ENCODE measurements around the gene SMARCC2.

SMARCC2 gene

DNA sequence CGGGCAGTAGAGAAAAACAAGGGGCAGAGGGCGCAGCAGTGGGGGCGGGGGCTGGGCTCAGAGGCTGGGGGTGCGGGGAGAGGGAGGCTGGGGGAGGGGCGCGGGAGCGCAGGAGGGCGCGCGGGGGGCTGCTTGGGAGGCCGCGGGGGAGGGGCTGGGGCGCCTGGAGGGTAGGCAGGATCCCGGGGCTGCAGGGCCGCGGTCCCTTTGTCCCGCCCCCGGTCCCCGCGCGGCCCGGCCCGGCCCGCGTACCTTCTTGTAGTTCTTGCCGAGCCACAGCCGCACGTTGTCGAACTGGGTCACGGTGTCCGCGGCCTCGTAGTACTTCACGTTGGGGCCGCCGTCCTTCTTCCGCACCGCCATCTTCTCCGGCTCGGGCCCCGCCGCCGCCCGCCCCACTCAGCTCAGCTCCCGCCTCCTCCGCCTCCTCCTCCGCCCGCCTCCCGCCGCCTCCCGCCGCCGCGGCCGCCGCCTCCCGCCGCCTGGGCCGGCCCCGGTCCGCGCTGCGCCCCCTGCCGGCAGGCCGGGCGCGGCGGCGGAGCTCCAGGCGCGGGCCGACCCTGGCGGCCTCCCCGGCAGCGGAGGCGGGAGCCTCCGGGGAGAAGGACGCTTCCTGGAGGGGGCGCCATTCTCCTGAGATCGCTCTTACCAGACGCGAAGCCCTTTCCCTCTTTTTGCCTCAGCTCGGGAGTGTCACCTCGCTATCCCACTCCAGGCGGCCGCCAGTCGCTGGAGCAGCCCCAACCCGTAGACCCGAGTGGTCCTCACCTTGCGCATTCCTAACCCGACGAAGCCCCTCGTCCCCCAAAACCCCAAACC lies at the start of gene SMARCC2 (continued):
- TF ChIP-seq ZFP3 (tag by site-specific recombination; IDR thresholded peaks at IDR 0.05; ENCODE audit: low read depth) (no peak), ZNF654 (tag by site-specific recombination; IDR thresholded peaks at IDR 0.05; ENCODE audit: low read depth) (peak; percentile 40), ZFP69B (tag by site-specific recombination; IDR thresholded peaks at IDR 0.05) (no peak), ZNF791 (tag by site-specific recombination; IDR thresholded peaks at IDR 0.05) (no peak), TRIM28 (IDR thresholded peaks at IDR 0.05; ENCODE audit: borderline replicate concordance, low read length) (no peak), ZNF785 (tag by site-specific recombination; IDR thresholded peaks at IDR 0.05) (no peak), SP3 (tag by site-specific recombination; IDR thresholded peaks at IDR 0.05) (peak; percentile 81), ZNF239 (tag by site-specific recombination; IDR thresholded peaks at IDR 0.05) (0 out of 2 replicates have a peak, but pooled peaks have one; percentile 2), ZNF211 (tag by site-specific recombination; IDR thresholded peaks at IDR 0.05; ENCODE audit: low read depth) (no peak), ZNF221 (tag by site-specific recombination; IDR thresholded peaks at IDR 0.05; ENCODE audit: borderline replicate concordance) (peak; percentile 29; the same call in 1 of the 2 replicates), ZBTB17 (tag by site-specific recombination; IDR thresholded peaks at IDR 0.05) (no peak), WT1 (tag by site-specific recombination; IDR thresholded peaks at IDR 0.05) (0 out of 2 replicates have a peak, but pooled peaks have one; percentile 8), ZNF830 (tag by site-specific recombination; IDR thresholded peaks at IDR 0.05; ENCODE audit: low read depth) (no peak)
- TF ChIP-seq, protein P1, sequence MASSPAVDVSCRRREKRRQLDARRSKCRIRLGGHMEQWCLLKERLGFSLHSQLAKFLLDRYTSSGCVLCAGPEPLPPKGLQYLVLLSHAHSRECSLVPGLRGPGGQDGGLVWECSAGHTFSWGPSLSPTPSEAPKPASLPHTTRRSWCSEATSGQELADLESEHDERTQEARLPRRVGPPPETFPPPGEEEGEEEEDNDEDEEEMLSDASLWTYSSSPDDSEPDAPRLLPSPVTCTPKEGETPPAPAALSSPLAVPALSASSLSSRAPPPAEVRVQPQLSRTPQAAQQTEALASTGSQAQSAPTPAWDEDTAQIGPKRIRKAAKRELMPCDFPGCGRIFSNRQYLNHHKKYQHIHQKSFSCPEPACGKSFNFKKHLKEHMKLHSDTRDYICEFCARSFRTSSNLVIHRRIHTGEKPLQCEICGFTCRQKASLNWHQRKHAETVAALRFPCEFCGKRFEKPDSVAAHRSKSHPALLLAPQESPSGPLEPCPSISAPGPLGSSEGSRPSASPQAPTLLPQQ (tag by site-specific recombination; IDR thresholded peaks at IDR 0.05): no peak
- TF ChIP-seq, protein P2, sequence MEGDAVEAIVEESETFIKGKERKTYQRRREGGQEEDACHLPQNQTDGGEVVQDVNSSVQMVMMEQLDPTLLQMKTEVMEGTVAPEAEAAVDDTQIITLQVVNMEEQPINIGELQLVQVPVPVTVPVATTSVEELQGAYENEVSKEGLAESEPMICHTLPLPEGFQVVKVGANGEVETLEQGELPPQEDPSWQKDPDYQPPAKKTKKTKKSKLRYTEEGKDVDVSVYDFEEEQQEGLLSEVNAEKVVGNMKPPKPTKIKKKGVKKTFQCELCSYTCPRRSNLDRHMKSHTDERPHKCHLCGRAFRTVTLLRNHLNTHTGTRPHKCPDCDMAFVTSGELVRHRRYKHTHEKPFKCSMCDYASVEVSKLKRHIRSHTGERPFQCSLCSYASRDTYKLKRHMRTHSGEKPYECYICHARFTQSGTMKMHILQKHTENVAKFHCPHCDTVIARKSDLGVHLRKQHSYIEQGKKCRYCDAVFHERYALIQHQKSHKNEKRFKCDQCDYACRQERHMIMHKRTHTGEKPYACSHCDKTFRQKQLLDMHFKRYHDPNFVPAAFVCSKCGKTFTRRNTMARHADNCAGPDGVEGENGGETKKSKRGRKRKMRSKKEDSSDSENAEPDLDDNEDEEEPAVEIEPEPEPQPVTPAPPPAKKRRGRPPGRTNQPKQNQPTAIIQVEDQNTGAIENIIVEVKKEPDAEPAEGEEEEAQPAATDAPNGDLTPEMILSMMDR (tag by site-specific recombination; IDR thresholded peaks at IDR 0.05): peak; percentile 92

DNA sequence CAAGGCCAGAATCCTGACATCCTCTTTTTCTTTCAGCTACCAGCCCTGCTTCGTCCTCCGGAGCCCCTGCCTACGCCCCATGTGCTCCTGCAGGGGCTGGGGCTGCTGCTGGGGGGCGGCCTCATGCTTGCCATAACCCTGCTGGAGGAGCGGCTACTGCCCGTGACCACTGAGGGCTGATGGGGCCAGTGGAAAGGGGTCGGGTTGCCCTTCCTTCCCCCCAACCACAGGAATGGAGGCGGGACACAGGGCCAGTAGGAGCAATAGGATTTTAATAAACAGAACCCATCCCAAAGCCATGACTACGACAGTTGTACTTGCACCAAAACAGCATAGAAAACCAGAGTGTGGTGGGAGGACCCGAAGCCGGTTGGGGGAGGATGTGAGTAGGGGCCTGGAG lies 48.3 kb upstream of the SMARCC2 start:
- TF ChIP-seq ZNF600 (tag by site-specific recombination; IDR thresholded peaks at IDR 0.05): no peak
- TF ChIP-seq ZNF529 (tag by site-specific recombination; IDR thresholded peaks at IDR 0.05; ENCODE audit: insufficient replicate concordance): no peak
- TF ChIP-seq ZFP69B (tag by site-specific recombination; IDR thresholded peaks at IDR 0.05): no peak
- no peak for TF ChIP-seq ZNF211 (tag by site-specific recombination; IDR thresholded peaks at IDR 0.05; ENCODE audit: low read depth)
- TF ChIP-seq, protein P3, sequence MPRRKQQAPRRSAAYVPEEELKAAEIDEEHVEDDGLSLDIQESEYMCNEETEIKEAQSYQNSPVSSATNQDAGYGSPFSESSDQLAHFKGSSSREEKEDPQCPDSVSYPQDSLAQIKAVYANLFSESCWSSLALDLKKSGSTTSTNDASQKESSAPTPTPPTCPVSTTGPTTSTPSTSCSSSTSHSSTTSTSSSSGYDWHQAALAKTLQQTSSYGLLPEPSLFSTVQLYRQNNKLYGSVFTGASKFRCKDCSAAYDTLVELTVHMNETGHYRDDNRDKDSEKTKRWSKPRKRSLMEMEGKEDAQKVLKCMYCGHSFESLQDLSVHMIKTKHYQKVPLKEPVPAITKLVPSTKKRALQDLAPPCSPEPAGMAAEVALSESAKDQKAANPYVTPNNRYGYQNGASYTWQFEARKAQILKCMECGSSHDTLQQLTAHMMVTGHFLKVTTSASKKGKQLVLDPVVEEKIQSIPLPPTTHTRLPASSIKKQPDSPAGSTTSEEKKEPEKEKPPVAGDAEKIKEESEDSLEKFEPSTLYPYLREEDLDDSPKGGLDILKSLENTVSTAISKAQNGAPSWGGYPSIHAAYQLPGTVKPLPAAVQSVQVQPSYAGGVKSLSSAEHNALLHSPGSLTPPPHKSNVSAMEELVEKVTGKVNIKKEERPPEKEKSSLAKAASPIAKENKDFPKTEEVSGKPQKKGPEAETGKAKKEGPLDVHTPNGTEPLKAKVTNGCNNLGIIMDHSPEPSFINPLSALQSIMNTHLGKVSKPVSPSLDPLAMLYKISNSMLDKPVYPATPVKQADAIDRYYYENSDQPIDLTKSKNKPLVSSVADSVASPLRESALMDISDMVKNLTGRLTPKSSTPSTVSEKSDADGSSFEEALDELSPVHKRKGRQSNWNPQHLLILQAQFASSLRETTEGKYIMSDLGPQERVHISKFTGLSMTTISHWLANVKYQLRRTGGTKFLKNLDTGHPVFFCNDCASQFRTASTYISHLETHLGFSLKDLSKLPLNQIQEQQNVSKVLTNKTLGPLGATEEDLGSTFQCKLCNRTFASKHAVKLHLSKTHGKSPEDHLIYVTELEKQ (tag by site-specific recombination; IDR thresholded peaks at IDR 0.05; ENCODE audit: borderline replicate concordance): no peak
- TF ChIP-seq ZNF416 (tag by site-specific recombination; IDR thresholded peaks at IDR 0.05): no peak
- TF ChIP-seq, protein P4, sequence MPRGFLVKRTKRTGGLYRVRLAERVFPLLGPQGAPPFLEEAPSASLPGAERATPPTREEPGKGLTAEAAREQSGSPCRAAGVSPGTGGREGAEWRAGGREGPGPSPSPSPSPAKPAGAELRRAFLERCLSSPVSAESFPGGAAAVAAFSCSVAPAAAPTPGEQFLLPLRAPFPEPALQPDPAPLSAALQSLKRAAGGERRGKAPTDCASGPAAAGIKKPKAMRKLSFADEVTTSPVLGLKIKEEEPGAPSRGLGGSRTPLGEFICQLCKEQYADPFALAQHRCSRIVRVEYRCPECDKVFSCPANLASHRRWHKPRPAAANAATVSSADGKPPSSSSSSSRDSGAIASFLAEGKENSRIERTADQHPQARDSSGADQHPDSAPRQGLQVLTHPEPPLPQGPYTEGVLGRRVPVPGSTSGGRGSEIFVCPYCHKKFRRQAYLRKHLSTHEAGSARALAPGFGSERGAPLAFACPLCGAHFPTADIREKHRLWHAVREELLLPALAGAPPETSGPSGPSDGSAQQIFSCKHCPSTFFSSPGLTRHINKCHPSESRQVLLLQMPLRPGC (tag by site-specific recombination; IDR thresholded peaks at IDR 0.05): no peak
- no peak for TF ChIP-seq ZNF596 (tag by site-specific recombination; IDR thresholded peaks at IDR 0.05)
- no peak for TF ChIP-seq ZNF654 (tag by site-specific recombination; IDR thresholded peaks at IDR 0.05; ENCODE audit: low read depth)
- TF ChIP-seq ZNF146 (tag by site-specific recombination; IDR thresholded peaks at IDR 0.05): no peak
- TF ChIP-seq ZNF169 (tag by site-specific recombination; IDR thresholded peaks at IDR 0.05): no peak
- no peak for TF ChIP-seq GLI4 (tag by site-specific recombination; IDR thresholded peaks at IDR 0.05)
- no peak for TF ChIP-seq ZNF521 (tag by site-specific recombination; IDR thresholded peaks at IDR 0.05)
- no peak for TF ChIP-seq KLF8 (tag by site-specific recombination; IDR thresholded peaks at IDR 0.05)
- TF ChIP-seq, protein P5, sequence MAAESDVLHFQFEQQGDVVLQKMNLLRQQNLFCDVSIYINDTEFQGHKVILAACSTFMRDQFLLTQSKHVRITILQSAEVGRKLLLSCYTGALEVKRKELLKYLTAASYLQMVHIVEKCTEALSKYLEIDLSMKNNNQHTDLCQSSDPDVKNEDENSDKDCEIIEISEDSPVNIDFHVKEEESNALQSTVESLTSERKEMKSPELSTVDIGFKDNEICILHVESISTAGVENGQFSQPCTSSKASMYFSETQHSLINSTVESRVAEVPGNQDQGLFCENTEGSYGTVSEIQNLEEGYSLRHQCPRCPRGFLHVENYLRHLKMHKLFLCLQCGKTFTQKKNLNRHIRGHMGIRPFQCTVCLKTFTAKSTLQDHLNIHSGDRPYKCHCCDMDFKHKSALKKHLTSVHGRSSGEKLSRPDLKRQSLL (tag by site-specific recombination; IDR thresholded peaks at IDR 0.05): no peak
- H3K36me3 ChIP-seq (ENCODE audit: control insufficient read depth in 2 of 2, insufficient read depth in 1 of 2, low read length in 2 of 2): peaks cover 3 to 62% of the 10 kb centered on the region in 2 experiments; a peak in 2 of 3 replicates
- H3K4me3 ChIP-seq (ENCODE audit: low read depth, low read length): no peak overlapping the region
- CTCF ChIA-PET: interaction anchor here (1.5 kb wide), 2 partner anchors 19 to 29 kb away, joined by 5 read pairs; partner anchors contain the start of gene COQ10A
- no peaks in the 10 kb centered on the region for H3K9me3 ChIP-seq (ENCODE audit: control insufficient read depth, insufficient read depth, low read depth, low read length)
- no peak overlapping the region for H3K27ac ChIP-seq (ENCODE audit: extremely low read depth, low read depth, low read length)
- no peaks in the 10 kb centered on the region for H3K4me1 ChIP-seq (ENCODE audit: control insufficient read depth, insufficient read depth, low read length)
- POLR2A ChIA-PET: no interaction called here

All from HEK293 (cell line).